Measurements from ENCODE around the gene CDH23.

DNA sequence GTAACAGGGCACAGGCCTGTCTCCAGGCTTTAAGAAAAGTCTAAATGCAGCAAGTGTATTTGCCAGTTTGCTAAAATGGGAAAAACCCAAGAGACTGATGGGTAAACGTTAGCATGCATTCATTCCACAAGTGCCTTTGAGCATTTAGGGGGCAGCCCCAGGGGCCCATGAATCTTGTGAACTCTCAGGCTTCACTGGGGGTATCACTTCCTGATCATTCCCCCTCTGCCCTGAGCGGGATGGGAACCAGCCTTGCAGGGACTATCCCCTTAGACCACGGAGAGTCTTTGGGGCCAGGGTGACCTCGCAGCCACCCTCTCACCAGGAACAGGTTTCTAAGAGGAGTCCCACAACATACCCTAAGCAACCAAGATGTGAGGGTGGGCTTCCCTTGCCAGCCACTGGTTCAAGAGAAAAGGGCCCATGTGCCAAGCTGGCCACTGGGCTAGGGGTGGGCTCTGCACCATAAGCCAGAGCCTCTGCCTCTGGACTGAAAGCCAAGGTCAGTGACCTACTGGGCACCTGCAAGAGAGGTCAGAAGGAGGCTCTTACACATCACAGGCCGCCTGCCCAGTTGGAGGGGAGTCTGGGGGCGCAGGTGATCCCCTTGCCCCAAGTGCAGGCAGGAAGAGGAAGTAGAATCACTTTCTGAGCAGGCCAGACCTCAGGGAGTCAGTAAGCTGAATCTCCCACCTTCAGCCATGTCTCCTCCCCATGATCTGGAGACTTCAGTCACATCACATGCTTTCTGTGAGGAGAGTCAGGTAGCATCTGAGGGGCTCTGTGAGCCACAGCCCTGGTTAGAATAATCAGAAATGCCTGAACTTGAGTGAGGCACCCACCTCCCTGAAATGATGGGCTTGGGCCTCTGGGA, 247.8 kb downstream of the CDH23 start:
- TF ChIP-seq POLR2A (IDR thresholded peaks at IDR 0.05; ENCODE audit: low read depth) (no peak), EP300 (IDR thresholded peaks at IDR 0.05) (no peak), POLR2AphosphoS5 (IDR thresholded peaks at IDR 0.05) (no peak)
- TF ChIP-seq, protein P1, sequence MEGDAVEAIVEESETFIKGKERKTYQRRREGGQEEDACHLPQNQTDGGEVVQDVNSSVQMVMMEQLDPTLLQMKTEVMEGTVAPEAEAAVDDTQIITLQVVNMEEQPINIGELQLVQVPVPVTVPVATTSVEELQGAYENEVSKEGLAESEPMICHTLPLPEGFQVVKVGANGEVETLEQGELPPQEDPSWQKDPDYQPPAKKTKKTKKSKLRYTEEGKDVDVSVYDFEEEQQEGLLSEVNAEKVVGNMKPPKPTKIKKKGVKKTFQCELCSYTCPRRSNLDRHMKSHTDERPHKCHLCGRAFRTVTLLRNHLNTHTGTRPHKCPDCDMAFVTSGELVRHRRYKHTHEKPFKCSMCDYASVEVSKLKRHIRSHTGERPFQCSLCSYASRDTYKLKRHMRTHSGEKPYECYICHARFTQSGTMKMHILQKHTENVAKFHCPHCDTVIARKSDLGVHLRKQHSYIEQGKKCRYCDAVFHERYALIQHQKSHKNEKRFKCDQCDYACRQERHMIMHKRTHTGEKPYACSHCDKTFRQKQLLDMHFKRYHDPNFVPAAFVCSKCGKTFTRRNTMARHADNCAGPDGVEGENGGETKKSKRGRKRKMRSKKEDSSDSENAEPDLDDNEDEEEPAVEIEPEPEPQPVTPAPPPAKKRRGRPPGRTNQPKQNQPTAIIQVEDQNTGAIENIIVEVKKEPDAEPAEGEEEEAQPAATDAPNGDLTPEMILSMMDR (IDR thresholded peaks at IDR 0.05) = no peak
